ENCODE data around the gene TAS1R3.

Gene TAS1R3

DNA sequence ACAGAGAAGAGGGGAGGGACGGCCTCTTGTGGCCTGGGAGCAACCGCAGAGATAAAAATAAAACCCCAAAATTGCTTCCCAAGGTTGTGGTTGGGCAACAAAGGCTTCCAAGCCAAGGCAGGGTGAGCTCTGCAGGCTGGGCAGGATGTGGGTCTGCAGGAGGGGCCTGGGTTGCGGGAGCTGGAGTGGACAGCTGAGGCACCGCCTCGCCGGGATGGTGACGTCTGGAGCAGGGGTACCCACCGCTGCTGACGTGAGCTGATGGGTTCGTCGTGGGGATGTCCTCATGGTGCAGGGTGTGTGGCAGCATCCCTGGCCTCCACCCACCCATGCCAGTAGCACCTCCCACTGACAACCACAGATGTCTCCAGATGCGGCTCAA lies 40.3 kb downstream of the TAS1R3 start:
- DNase-seq: no peak
- peak; percentile 28 for TF ChIP-seq POLR2A (IDR thresholded peaks at IDR 0.05; ENCODE audit: low read length)
- TF ChIP-seq GATA1 (IDR thresholded peaks at IDR 0.05; ENCODE audit: low read depth, low read length): no peak

DNA sequence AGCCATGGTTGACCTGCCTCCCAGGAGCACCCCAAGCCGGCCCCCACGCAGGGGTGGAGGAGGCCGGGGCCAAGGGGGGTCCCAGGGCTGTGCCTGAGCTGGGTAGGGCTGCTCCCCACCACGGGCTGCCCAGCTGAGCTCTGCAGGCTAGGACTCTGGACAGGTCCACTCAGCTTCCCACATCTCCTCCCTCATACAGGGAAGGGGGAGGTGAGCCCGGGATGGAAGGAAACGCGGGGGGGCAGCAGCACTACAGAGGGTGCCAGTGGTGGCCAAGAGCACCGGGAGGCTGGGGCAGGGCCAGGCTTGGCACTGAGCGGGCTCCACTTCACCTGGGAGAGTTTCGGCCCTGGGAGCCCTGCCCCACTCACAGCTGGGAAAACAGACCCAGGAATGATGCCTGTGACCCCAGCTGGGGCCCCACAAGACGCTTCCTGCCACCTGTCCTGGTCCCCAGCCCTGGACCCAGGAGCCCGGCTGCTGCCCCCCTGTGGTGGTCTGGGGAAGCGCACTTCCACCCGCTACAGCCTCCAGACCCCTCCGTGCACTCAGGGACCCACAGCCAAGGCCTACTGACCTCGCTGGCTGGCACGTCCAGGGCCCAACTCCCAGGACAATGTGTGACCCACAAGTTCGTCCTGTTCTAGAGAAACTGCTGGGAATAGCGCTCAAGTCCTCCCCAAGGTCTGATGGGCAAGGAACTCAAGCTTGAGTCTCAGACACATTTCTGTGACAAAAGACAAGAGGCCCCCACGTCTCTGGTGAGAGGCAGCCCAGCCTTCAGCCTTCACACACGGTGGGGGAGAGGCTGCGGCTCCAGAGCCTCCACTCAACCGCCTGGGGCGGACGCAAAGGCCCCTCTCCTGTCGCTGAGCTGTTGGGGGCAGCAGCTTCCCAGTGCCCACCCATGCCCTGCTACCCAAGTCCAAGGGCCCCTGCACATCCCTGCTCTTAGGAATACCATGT lies 40.9 kb downstream of the TAS1R3 start:
- peak; percentile 63 to 79 for DNase-seq
- TF ChIP-seq GATA1 (IDR thresholded peaks at IDR 0.05; ENCODE audit: low read depth, low read length) (no peak), POLR2A (IDR thresholded peaks at IDR 0.05; ENCODE audit: low read length) (no peak)

DNA sequence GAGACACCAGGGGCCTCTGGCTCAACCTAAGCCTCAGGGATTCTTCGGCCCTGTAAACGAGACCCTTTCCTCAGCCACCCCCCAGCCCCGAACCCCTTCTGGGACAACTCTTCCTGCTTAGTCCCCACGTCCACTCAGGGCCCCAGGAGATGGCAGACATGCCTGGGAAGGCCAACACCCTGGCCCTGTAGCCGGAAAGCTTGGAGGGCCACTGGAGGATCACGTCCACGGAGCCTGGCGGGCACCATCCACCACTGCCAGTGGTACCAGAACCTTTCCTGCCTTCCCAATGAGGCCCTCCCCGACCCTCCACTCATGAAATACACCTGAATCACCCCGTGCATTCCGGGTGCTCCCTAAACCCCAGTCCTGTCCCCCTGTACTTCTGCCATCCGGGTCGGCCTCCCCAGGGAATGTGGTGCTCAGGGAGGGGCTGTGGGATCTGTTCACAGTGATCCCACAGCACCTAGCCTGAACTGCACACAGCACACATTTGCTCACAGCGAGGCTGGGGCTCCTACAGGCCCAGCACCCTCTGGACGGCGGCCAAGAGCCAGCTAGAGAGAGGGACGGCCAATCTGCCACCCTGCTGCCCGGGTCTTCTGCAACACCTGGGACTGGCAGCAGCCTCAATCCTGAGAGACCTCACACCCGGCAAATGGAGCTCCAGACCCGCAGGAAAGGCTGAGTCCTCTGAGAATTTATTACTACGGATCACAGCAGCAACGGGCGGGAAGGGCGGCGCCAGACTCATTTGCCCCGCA lies 42.2 kb downstream of the TAS1R3 start:
- no peak for DNase-seq
- TF ChIP-seq POLR2A (IDR thresholded peaks at IDR 0.05; ENCODE audit: low read length) (no peak), GATA1 (IDR thresholded peaks at IDR 0.05; ENCODE audit: low read depth, low read length) (no peak)

DNA sequence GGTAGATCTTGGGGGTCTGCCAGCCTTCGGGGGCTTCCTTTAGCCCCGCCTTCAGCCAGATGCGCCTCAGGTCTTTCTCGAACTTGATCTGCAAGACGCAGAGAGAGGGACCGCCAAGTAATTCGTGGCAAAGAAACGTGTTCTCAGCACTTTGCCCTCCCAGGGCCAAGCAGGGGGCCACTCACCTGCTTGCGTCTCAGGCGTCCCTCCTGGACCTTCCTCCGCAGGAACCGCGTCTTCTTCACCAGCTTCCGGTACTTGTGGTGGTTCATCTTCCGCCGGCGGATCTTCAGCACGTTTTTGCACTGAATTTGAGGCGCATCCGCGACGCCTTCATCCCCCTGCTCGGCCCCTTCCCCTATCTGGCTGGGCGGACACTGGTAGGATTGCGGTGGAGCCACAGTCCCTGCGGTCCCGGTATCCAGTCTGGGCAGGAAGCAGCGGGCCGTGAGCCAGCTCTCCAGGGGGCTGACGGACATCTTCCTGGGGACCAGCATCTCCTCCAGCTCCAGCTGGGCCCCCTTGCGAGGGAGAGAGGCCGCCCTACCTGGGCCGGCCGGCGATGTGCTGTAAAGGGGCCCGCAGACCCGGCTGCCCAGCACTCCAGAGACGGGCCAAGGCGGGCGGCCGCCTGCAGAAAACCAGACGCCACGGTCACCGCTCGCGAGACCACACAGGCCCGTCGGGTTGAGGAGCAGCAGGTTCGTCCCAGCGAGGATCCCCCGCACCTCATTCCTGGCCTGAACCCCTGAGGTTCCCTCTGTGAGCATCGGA lies 42.9 kb downstream of the TAS1R3 start:
- DNase-seq: peak; percentile 42 to 56
- no peak for TF ChIP-seq POLR2A (IDR thresholded peaks at IDR 0.05; ENCODE audit: low read length)
- no peak for TF ChIP-seq GATA1 (IDR thresholded peaks at IDR 0.05; ENCODE audit: low read depth, low read length)

GRCh38 chr1:1374589-1374928 lies 43.5 kb downstream of the TAS1R3 start:
- TF ChIP-seq GATA1 (IDR thresholded peaks at IDR 0.05; ENCODE audit: low read depth, low read length) (no peak), POLR2A (IDR thresholded peaks at IDR 0.05; ENCODE audit: low read length) (no peak)
- DNase-seq: no peak

GRCh38 chr1:1374929-1375662 lies 44.0 kb downstream of the TAS1R3 start, which contains the start of gene AURKAIP1:
AURKAIP1 (minus strand) TSS chr1:1375207; CDS start chr1:1374756, 451 bp downstream.
- DNase-seq: peak; percentile 99 to 100
- TF ChIP-seq POLR2A (IDR thresholded peaks at IDR 0.05; ENCODE audit: low read length) (peak; percentile 72), GATA1 (IDR thresholded peaks at IDR 0.05; ENCODE audit: low read depth, low read length) (no peak)

DNA sequence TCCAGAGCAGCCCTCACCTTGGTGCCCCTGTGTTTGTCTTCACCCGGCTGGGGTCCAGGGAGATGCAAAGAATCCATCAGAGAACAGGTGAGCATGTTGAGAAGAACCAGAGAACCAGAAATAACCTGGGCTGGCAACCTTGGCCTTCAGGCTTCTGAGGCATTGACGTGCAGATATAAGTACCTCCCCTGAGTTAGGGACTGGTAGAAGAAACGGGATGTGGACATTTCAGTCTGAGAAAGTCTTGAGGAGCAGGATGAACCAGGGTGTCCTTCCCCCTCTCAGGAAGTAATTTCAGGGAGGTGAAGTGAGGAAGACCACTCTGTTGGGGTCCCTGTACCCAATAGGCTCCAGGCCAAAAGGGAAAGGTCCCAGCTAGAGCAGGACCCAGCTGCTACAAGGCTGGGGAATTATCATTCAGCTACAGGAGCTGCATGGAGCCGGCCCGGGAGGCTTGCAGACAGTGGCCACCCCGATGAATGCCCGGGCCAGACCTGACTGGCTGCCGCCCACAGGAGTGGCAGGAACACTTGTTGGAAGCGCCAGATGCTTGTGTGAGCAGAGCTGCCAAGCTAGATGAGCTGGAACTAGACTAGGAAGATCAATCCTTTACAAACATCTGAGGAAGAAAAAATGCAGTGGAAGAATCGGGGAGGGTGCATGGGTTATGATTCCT lies 45.6 kb downstream of the TAS1R3 start:
- TF ChIP-seq POLR2A (IDR thresholded peaks at IDR 0.05; ENCODE audit: low read length): no peak
- TF ChIP-seq GATA1 (IDR thresholded peaks at IDR 0.05; ENCODE audit: low read depth, low read length): no peak
- no peak for DNase-seq

DNA sequence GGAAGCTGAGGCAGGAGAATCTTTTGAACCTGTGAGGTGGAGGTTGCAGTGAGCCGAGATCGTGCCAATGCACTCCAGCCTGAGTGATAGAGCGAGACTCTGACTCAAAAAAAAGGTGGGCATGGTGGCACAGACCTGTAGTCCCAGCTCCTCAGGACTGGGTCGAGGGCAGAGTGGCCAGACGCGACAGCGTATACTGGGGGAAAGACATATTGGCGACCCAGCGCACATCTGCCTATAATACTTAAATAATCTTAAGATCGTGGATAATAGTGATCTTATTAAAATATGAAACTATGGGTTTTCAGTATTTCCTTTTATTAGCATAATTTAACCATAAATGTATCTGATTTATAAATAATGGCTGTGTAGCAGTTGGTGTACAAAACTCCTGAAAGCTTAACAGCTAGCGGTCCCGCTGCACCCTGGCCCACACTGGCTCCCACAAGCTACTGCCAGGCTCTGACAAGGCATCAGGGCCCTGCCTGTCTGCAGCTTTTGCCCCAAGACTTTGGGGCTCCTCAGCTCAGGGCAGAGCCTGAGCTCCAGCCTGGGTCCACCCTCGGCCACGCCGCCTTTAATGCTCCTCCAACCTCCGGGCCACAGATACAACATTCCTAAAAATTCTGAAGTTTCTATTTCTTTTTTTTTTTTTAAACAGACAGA lies 46.6 kb downstream of the TAS1R3 start:
- TF ChIP-seq GATA1 (IDR thresholded peaks at IDR 0.05; ENCODE audit: low read depth, low read length) (no peak), POLR2A (IDR thresholded peaks at IDR 0.05; ENCODE audit: low read length) (no peak)
- DNase-seq: no peak

- TF ChIP-seq GATA1 (IDR thresholded peaks at IDR 0.05; ENCODE audit: low read depth, low read length) (no peak), POLR2A (IDR thresholded peaks at IDR 0.05; ENCODE audit: low read length) (no peak)
- DNase-seq: no peak
Observed at GRCh38 chr1:1380860-1381259, 49.8 kb downstream of the TAS1R3 start.

DNA sequence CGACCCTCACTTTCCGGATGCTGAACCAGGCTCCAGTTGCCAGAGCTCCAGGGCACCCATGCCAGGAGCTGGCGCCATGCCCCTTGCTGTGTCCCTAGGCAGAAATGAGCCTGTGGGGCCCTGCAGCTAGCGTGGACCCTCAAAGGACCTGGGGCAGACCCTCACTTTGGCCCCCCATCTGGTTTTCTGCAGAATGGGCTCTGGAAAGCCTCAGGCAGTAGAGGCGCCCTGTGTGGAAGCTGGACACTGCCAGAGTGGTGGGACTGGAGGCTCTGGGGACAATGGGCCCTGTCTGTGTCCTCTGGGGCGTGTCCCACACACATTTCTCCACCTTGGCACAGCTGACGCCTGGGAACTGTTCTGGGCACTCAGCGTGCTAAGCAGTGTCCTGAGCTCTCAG lies 50.2 kb downstream of the TAS1R3 start:
- no peak for TF ChIP-seq GATA1 (IDR thresholded peaks at IDR 0.05; ENCODE audit: low read depth, low read length)
- TF ChIP-seq POLR2A (IDR thresholded peaks at IDR 0.05; ENCODE audit: low read length): no peak
- no peak for DNase-seq

Data from erythroblast (primary cell).